Fibroblast of gingiva (primary cell): Measurements from ENCODE around the gene ABCC4.

ENCODE experiments used
- DNase-seq: peaks from one replicate; pipeline ENCODE4 v3.0.0-alpha.2; 2011; ENCODE audit warnings: low read depth

Gene ABCC4

GRCh38 chr13:95155093-95155492, 146.2 kb downstream of the ABCC4 start:
- DNase-seq: no peak

DNA sequence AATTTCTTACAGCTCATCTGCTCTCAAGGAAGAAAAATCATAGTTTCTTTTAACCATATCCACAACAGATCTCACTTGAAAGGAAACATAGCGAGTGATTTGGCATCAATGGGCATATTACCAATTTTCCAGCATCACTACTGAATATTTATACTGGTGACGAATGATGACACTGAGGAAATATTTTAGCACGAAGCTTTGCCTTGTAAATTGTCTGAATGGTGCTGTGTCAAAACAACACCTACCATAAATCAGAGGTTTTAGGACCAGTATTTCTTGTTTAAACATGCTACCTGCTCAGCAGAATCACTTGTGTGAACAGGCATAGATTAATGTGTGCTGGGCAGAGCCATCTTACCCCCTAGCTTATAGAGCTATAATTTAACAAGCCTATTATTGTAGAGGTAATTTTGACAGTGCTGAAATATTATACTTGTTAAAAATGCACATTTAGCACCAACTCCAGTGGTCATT, 146.8 kb downstream of the ABCC4 start:
- peak; percentile 35 for DNase-seq

GRCh38 chr13:95153647-95154412, 147.4 kb downstream of the ABCC4 start:
- peak; percentile 49 for DNase-seq

GRCh38 chr13:95151942-95152587, 149.2 kb downstream of the ABCC4 start:
- DNase-seq: no peak

DNA sequence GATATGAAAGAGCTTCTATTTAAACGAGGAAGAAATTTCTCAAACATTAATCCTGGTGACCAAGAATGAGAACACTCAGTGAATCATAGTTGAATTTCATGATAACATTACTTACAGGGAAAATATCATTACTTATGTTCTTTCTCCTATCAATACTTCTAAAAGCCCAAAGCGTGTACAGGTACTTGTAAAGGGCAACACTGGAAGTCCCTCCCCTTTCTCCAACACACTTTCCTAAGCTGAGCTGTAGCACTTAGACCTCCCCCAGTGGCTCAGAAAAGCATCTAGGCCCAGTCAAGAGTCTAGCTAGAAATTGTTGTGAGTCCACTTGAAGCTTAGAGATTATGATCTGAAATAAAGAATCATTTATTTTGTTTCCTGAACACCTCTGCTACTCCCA, 150.7 kb downstream of the ABCC4 start:
- no peak for DNase-seq

GRCh38 chr13:95146486-95146885, 154.8 kb downstream of the ABCC4 start:
- no peak for DNase-seq

DNA sequence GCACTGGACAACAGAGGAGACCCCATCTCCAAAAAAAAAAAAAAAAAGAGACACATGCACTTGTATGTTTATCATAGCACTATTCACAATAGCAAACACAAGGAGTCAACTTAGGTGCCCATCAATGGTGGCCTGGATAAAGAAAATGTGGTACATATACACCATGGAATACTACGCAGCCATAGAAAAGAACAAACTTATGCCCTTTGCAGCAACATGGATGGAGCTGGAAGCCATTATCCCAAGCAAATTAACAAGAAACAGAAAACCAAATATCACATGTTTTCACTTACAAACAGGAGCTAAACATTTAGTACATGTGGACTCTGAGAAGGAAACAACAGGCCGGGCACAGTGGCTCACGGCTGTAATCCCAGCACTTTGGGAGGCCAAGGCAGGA, 155.7 kb downstream of the ABCC4 start:
- no peak for DNase-seq

DNA sequence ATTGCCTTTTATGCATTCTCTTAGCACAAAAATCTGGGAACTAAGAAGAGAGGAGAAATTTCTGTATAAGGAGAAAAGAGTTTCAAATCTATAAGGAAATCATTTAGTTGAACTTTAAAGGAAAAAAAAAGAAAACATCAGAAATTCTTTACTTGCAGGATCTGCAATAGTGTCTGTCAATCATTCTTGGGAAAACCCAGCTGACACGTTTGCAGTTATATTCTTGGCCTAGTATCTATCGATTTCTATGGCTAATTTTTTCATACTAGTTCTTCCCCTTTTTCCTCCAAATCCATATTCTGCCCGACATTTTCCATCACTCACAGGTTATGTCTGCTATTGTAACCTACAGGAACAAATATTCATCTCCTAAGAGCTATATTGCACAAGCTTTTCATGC, 160.7 kb downstream of the ABCC4 start:
- no peak for DNase-seq

DNA sequence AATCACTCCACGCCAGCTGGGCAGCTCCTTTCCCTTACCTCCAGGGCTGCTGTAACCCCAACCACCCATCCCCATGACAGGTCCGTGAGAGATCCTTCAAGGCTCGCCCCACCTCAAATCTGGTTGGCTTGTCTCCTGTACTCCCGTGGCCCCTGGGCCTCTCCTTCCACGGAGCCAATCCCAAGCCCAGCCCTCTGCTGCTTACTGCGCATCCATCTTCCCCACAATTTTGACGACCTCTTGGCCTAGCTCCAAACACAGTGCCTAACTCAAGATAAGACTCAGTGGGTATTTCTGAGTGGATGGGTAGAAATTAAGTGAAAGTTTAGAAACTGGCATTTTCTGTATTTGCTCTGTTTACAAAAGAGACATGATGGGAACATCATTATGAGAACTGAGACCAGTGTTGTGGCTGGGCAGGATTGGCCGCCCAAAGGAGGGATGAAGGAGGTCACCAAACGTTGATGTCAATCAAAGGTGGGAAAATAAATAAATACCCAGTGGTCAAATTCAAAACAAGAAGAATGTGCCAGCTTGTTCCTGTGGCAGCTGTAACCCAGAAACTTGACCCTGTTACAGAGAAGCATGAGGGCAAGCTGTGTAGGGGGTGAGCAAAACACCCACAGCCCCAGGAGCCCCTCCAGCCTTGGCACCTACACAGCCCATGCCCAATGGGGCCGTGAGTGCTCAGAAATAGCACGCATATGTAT, 162.2 kb downstream of the ABCC4 start:
- no peak for DNase-seq

DNA sequence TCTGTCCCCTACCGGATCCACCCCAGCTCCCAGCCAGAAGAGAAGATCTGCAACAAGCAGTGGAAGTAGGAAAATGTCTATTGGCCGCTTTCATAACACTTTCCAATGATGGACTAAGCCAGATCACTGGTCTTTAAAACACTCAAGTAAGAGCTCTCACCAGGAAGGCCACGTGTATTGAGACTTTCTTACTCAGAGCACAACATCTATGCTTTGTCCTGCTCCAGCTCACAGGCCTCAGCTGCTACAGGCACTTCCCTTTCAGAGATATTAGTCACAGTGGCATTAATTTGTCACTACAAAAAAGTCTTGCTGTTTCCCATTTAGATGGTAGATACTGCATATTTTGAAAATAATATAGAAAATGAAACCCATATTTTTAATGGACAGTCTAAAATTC, 164.2 kb downstream of the ABCC4 start:
- DNase-seq: no peak

- DNase-seq: no peak
Measured at GRCh38 chr13:95136638-95137037, 164.6 kb downstream of the ABCC4 start.

GRCh38 chr13:95133498-95133897, 167.8 kb downstream of the ABCC4 start:
- no peak for DNase-seq

GRCh38 chr13:95129004-95129403, 172.2 kb downstream of the ABCC4 start:
- no peak for DNase-seq

GRCh38 chr13:95128045-95128643, 173.1 kb downstream of the ABCC4 start:
- DNase-seq: no peak

- DNase-seq: no peak
Measured at GRCh38 chr13:95124959-95125358, 176.3 kb downstream of the ABCC4 start.

DNA sequence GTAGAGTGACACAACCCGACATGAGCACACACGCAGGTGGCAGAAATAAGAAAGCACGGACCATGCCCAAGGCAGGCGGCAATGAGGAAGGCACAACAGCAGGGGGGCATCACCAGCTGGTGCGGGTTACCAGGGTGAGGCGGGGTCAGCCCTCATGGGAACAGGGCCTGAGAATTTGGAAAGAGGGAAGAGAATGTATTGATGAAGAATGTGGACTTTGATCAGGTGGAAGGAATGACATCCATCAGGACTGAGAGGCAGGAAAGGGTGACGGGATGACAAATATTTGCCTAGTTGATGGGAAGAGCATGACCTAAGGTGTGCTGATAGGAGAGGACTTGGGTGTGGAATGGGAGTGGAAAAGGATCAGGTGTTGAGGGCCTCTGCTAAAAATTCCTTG, 177.5 kb downstream of the ABCC4 start:
- no peak for DNase-seq

DNA sequence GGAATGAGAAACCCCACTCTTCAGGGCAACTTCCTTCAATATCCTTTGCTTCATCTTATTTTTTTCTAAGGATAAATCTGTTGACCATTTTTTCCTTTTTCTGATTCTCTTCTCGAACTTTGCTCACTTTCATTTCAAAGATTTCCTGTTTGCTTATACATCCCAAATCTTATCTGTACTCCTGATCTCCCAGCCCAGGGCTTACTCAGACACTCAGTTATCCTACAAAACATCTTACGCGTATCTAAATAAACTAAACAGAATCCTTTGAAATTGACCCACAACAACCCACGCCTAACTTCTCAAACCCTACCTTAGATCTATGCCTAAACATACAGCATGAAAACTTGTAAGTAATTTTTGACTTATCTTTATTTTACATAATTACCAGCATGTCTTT, 179.2 kb downstream of the ABCC4 start:
- no peak for DNase-seq

DNA sequence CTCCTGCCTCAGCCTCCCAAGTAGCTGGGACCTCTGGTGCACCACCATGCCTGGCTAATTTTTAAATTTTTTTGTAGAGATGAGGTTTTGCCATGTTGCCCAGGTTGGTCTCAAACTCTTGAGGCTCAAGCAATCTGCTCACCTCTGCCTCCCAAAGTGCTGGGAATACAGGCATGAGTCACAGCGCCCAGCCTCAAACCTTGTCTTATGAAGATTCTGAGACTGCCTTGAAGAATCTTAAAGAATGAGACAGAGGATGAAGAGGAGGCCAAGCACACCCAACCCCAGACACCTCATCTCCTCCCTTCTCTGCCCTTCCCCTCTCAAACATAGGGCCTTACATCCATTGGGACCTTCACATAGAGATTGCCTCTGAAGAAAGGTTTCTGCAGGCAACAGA, 179.7 kb downstream of the ABCC4 start:
- no peak for DNase-seq

- no peak for DNase-seq
Measured at GRCh38 chr13:95120650-95121049, 180.6 kb downstream of the ABCC4 start.

DNA sequence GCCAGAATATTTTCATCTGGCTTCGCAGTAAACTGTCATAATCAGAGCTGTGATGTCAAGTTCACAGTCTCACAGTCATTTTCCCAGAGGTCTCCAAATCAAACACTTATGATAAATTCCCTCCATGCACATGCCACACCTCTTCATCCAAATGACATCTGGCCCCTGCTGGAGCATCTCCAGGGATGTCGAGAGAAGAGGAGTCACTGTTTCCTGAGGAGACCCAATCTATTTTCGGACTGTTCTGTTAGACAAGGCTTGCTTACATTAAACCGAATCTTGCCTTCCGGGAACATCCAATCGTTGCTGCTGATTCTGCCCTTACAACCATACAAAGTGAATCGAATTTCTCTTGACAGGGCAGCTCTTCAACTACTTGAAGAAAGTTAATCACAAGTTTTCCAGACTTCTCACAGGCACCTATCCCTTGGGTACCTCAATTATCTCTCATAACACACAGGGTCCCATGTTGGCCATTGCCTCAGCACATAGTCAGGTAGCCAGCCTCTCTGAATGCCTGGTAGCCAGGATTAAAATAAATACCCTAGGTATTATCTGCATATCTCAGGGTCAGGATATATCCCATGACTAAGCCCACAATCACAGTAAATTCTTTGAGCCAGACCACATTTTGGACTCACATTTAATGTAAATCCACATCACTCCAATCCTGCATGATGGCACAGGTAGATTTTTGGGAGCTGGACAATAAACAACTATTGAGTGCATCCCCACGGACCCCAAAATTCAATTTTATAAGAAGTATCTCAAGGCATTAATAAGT, 182.5 kb downstream of the ABCC4 start:
- no peak for DNase-seq

- no peak for DNase-seq
Measured at GRCh38 chr13:95117092-95117491, 184.2 kb downstream of the ABCC4 start.

- no peak for DNase-seq
Measured at GRCh38 chr13:95115525-95115924, 185.7 kb downstream of the ABCC4 start.
